ENCODE data around the gene TEAD3.
"Not testable (repeated sequence)": the region's sequence is repeated elsewhere in the genome, so short reads cannot be mapped to it uniquely, and the experiment has no call there.

Gene TEAD3

GRCh38 chr6:35445691-35446090 lies 51.2 kb downstream of the TEAD3 start:
- no peak for DNase-seq

GRCh38 chr6:35443341-35444030 lies 53.4 kb downstream of the TEAD3 start:
- DNase-seq: no peak

GRCh38 chr6:35442693-35443092 lies 54.2 kb downstream of the TEAD3 start:
- DNase-seq: no peak

- DNase-seq: no peak
These were observed 55.2 kb downstream of the TEAD3 start for GRCh38 chr6:35441642-35442041.

GRCh38 chr6:35441205-35441604 lies 55.7 kb downstream of the TEAD3 start:
- DNase-seq: no peak

GRCh38 chr6:35439308-35439707 lies 57.6 kb downstream of the TEAD3 start:
- no peak for DNase-seq

GRCh38 chr6:35438378-35439065 lies 58.4 kb downstream of the TEAD3 start:
- not testable (repeated sequence) for DNase-seq

- DNase-seq: no peak
These were observed 60.6 kb downstream of the TEAD3 start for GRCh38 chr6:35436071-35436857.

- DNase-seq: no peak
These were observed 61.6 kb downstream of the TEAD3 start for GRCh38 chr6:35435074-35435837.

- DNase-seq: not testable (repeated sequence)
These were observed 64.2 kb downstream of the TEAD3 start for GRCh38 chr6:35432702-35433101.

GRCh38 chr6:35432291-35432690 lies 64.6 kb downstream of the TEAD3 start:
- DNase-seq: no peak

- DNase-seq: no peak
These were observed 67.4 kb downstream of the TEAD3 start for GRCh38 chr6:35429463-35429862.

- DNase-seq: no peak
These were observed 68.3 kb downstream of the TEAD3 start for GRCh38 chr6:35428421-35429149.

- DNase-seq: no peak
These were observed 69.0 kb downstream of the TEAD3 start for GRCh38 chr6:35427851-35428321.

- no peak for DNase-seq
These were observed 69.4 kb downstream of the TEAD3 start for GRCh38 chr6:35427435-35427834.

- no peak for DNase-seq
These were observed 70.8 kb downstream of the TEAD3 start for GRCh38 chr6:35426074-35426473.

GRCh38 chr6:35425284-35425683 lies 71.6 kb downstream of the TEAD3 start:
- DNase-seq: no peak

Measured in NCI-H2081 treated with DMSO at 0.1 percent for 48 hours (cell line).